B cell (primary cell): ENCODE measurements around the gene PREX1. TPM values are rescaled to one million over a fixed set of nuclear protein-coding genes. Genes with fewer than 3 reads are reported as not detected.

Experiments
- ATAC-seq: fragments of 200-7000 bp; cut with Tn5 transposase; one replicate; pipeline ENCODE4 v1.10.0; 2021; ENCODE audit warnings: low read depth, mild to moderate bottlenecking, moderate number of reproducible peaks, moderate library complexity
- CTCF ChIA-PET: fragments of 350-600 bp; sonication (Branson Sonifier 250); formaldehyde crosslinking; loops from one replicate; lab custom pipeline; 2021; ENCODE audit warnings: antibody characterized with exemption, inconsistent platforms; lab: Charles Lee
- POLR2A ChIA-PET: fragments of 350-600 bp; sonication (Branson Sonifier 250); formaldehyde crosslinking; loops from one replicate; lab custom pipeline; 2021; ENCODE audit warnings: antibody characterized with exemption; lab: Charles Lee
- DNase-seq: peaks from one replicate; pipeline ENCODE4 v3.0.0; 2013
- H2AFZ ChIP-seq: 2 replicates; pipeline ENCODE4 v1.6.1; 2012; ENCODE audit warnings: mild to moderate bottlenecking, low read depth, low read length; ENCODE audit not compliant: insufficient read depth, poor library complexity, severe bottlenecking
- H3K27ac ChIP-seq, 2 donors: 1 replicate in 1 of 2; 2 replicates in 1 of 2; pipeline ENCODE4 v1.5.1; 2012 to 2013; ENCODE audit warnings: low read length in 2 of 2, mild to moderate bottlenecking in 2 of 2, moderate library complexity in 1 of 2
- H3K27me3 ChIP-seq, 4 experiments: fragments of 200-600 bp in 1 of 4; sonication (generic) in 1 of 4; replicated peaks in 1 of 4; 1 replicate in 2 of 4; 2 replicates in 2 of 4; pipeline versions ENCODE4 v1.6.1 to v1.7.0; 2013 to 2016; ENCODE audit warnings: low read length in 3 of 4, mild to moderate bottlenecking in 2 of 4, mixed read lengths in 1 of 4, moderate library complexity in 1 of 4; ENCODE audit not compliant: insufficient read depth in 4 of 4, control insufficient read depth in 3 of 4; ENCODE audit errors: control extremely low read depth in 1 of 4
- H3K36me3 ChIP-seq, 2 experiments: replicated peaks in 1 of 2; 1 replicate in 1 of 2; 2 replicates in 1 of 2; pipeline versions ENCODE4 v1.6.1 to v1.7.1; 2013; ENCODE audit warnings: low read length in 1 of 2; ENCODE audit not compliant: insufficient read depth in 2 of 2, control insufficient read depth in 1 of 2; ENCODE audit errors: control extremely low read depth in 1 of 2, extremely low read depth in 1 of 2
- H3K4me1 ChIP-seq, 2 donors: fragments of 200-600 bp in 1 of 2; sonication (generic) in 1 of 2; 1 replicate in 1 of 2; 2 replicates in 1 of 2; pipeline versions ENCODE4 v1.5.1 to v1.6.1; 2013 to 2017; ENCODE audit warnings: low read length in 2 of 2; ENCODE audit not compliant: control insufficient read depth in 2 of 2, insufficient read depth in 2 of 2
- H3K4me2 ChIP-seq: replicated peaks from 2 replicates; pipeline ENCODE3; 2012; ENCODE audit warnings: mild to moderate bottlenecking, low read depth, low read length; ENCODE audit not compliant: poor library complexity, severe bottlenecking
- H3K4me3 ChIP-seq, 5 experiments: fragments of 200-600 bp in 1 of 5; sonication (generic) in 1 of 5; 1 replicate in 3 of 5; 2 replicates in 2 of 5; pipeline versions ENCODE4 v1.5.1 to v1.7.0; 2011 to 2016; ENCODE audit warnings: low read length in 4 of 5, mild to moderate bottlenecking in 4 of 5, low read depth in 2 of 5, control low read depth in 1 of 5, moderate library complexity in 1 of 5; ENCODE audit not compliant: insufficient read depth in 1 of 5; ENCODE audit errors: control extremely low read depth in 1 of 5, extremely low read depth in 1 of 5
- H3K79me2 ChIP-seq: fragments of 200-600 bp; sonication (generic); one replicate; pipeline ENCODE4 v1.6.0; 2016; ENCODE audit warnings: low read length; ENCODE audit not compliant: control insufficient read depth, insufficient read depth
- H3K9ac ChIP-seq: fragments of 200-600 bp; sonication (generic); 2 replicates; pipeline ENCODE4 v1.6.1; 2017; ENCODE audit warnings: mild to moderate bottlenecking, low read length, moderate library complexity
- H3K9me3 ChIP-seq, 3 donors: one replicate each; pipeline versions ENCODE4 v1.6.1 to v1.7.1; 2013; ENCODE audit warnings: low read length in 2 of 3; ENCODE audit not compliant: control insufficient read depth in 2 of 3, insufficient read depth in 1 of 3; ENCODE audit errors: control extremely low read depth in 1 of 3
- H4K20me1 ChIP-seq: 2 replicates; pipeline ENCODE4 v1.6.0; 2012; ENCODE audit warnings: mild to moderate bottlenecking, low read length; ENCODE audit not compliant: insufficient read depth, control insufficient read depth, poor library complexity, severe bottlenecking
- H3K27ac Mint-ChIP-seq: one replicate; pipeline ENCODE4 v1.8.0; 2021; ENCODE audit warnings: mixed read lengths
- H3K27me3 Mint-ChIP-seq: one replicate; pipeline ENCODE4 v1.8.0; 2021; ENCODE audit warnings: mixed read lengths
- H3K4me1 Mint-ChIP-seq: one replicate; pipeline ENCODE4 v1.8.0; 2021; ENCODE audit warnings: mixed read lengths
- H3K4me3 Mint-ChIP-seq: one replicate; pipeline ENCODE4 v1.8.0; 2021; ENCODE audit warnings: mixed read lengths
- H3K9me3 Mint-ChIP-seq: one replicate; pipeline ENCODE4 v1.8.0; 2022; ENCODE audit warnings: mixed read lengths; ENCODE audit not compliant: insufficient read depth
- CTCF ChIP-seq: fragments of 200-600 bp; IDR thresholded peaks from one replicate; pipeline ENCODE4 v1.8.0; 2022; ENCODE audit warnings: antibody characterized with exemption, mild to moderate bottlenecking
- EZH2 ChIP-seq: IDR thresholded peaks from 2 replicates; pipeline ENCODE4 v1.6.1; 2012; ENCODE audit warnings: borderline replicate concordance, low read depth, mild to moderate bottlenecking, moderate library complexity, low read length; ENCODE audit not compliant: insufficient read depth, poor library complexity, severe bottlenecking
- WGBS: methylation state at CpG from one replicate; pipeline ENCODE4 v1.1.5; 2013; ENCODE audit warnings: missing lambda C conversion rate; ENCODE audit not compliant: insufficient coverage; 5-methylcytosine and 5-hydroxymethylcytosine counted together
- intact Hi-C: fragments of 100-400 bp; cut with micrococcal nuclease; formaldehyde crosslinking; loops from one replicate; pipeline ENCODE4 v1.10.0; 2022
- polyA plus RNA-seq: library from polyadenylated mRNA; depleted of rRNA; stranded (reverse); fragments of >200 nt; gene quantifications from 2 replicates; pipeline ENCODE4 v1.2.3, GENCODE V29; 2012
- total RNA-seq, 2 donors: library from RNA; stranded (reverse); fragments of 120-200 nt in 1 of 2; gene quantifications; 1 replicate in 1 of 2; 2 replicates in 1 of 2; pipeline versions ENCODE4 v1.2.3 to v1.2.4, GENCODE V29; 2013 to 2022

PREX1 gene
- total and polyA plus RNA-seq, 2 donors (not counting 1 experiment from before 2014, with no cell fraction given): 79.1 to 99.4 TPM

- no peaks in the 10 kb centered on the region for H3K4me1 ChIP-seq
- H3K27me3 Mint-ChIP-seq: no peaks in the 10 kb centered on the region
- ChIA-PET CTCF (interaction anchor here (1.7 to 2.1 kb wide), 2 partner anchors 9 to 965 kb away, joined by 6 to 14 read pairs; no protein-coding TSS in a partner anchor), POLR2A (no interaction called here)
- no peak overlapping the region for H2AFZ ChIP-seq
- no peak overlapping the region for H3K27ac ChIP-seq
- no peak for DNase-seq
- no peaks in the 10 kb centered on the region for H3K4me1 Mint-ChIP-seq
- peaks cover 13% of the 10 kb centered on the region for H4K20me1 ChIP-seq
- 90% methylated on average over 12 of the region's 15 CpGs for WGBS
- no peaks in the 10 kb centered on the region for H3K9me3 ChIP-seq
- H3K9me3 Mint-ChIP-seq: no peaks in the 10 kb centered on the region
- H3K4me2 ChIP-seq: no peak overlapping the region
- H3K36me3 ChIP-seq: peaks cover 4 to 94% of the 10 kb centered on the region in 2 experiments
- no peak overlapping the region for H3K27ac Mint-ChIP-seq
- H3K4me3 Mint-ChIP-seq: no peak overlapping the region
- H3K9ac ChIP-seq: no peak overlapping the region
- no peaks in the 10 kb centered on the region for H3K27me3 ChIP-seq
- no peak for TF ChIP-seq EZH2
- no peak for TF ChIP-seq CTCF
- intact Hi-C loops: no loop called here
- no peaks in the 10 kb centered on the region for H3K79me2 ChIP-seq
- no peak overlapping the region for H3K4me3 ChIP-seq
- no peak for ATAC-seq
Observed at GRCh38 chr20:48629069-48629959, 198.5 kb downstream of the PREX1 start.

GRCh38 chr20:48627737-48628128 is 200.1 kb downstream of the PREX1 start:
- Histone ChIP-seq H3K27ac (no peak overlapping the region), H3K4me2 (no peak overlapping the region), H3K9ac (no peak overlapping the region), H3K27me3 (no peaks in the 10 kb centered on the region), H3K4me3 (no peak overlapping the region), H2AFZ (no peak overlapping the region), H3K4me1 (no peaks in the 10 kb centered on the region), H3K9me3 (no peaks in the 10 kb centered on the region), H3K79me2 (no peaks in the 10 kb centered on the region), H4K20me1 (peaks cover 5% of the 10 kb centered on the region), H3K36me3 (peaks cover 4 to 86% of the 10 kb centered on the region in 2 experiments)
- intact Hi-C loops: no loop called here
- DNase-seq (no peak), ATAC-seq (no peak)
- ChIA-PET CTCF (no interaction called here), POLR2A (no interaction called here)
- Mint-ChIP-seq H3K27ac (no peak overlapping the region), H3K27me3 (no peaks in the 10 kb centered on the region), H3K4me1 (no peaks in the 10 kb centered on the region), H3K4me3 (no peak overlapping the region), H3K9me3 (no peaks in the 10 kb centered on the region)
- TF ChIP-seq EZH2 (no peak), CTCF (no peak)
- 96% methylated on average over 12 of the region's 16 CpGs for WGBS
